ENCODE measurements around the gene AP1S3.

Gene AP1S3

GRCh38 chr2:223865124-223865523 is 27.7 kb upstream of the AP1S3 start:
- CTCF ChIA-PET, result no interaction called here
- POLR2A ChIA-PET, result no interaction called here
- TF ChIP-seq NFRKB (IDR thresholded peaks at IDR 0.05), result no peak
- no peak for TF ChIP-seq FOXM1 (IDR thresholded peaks at IDR 0.05; ENCODE audit: borderline replicate concordance)
- no peak for TF ChIP-seq CTBP1 (IDR thresholded peaks at IDR 0.05; ENCODE audit: borderline replicate concordance)
- no peak for TF ChIP-seq LEF1 (IDR thresholded peaks at IDR 0.05; ENCODE audit: borderline replicate concordance)
- TF ChIP-seq PKNOX1 (IDR thresholded peaks at IDR 0.05), result no peak
- TF ChIP-seq TARDBP (IDR thresholded peaks at IDR 0.05), result no peak
- TF ChIP-seq ARNT (IDR thresholded peaks at IDR 0.05), result no peak
- no peak for TF ChIP-seq ZNF384 (IDR thresholded peaks at IDR 0.05)
- TF ChIP-seq ELF4 (IDR thresholded peaks at IDR 0.05), result no peak
- no peak for TF ChIP-seq FOXA1 (IDR thresholded peaks at IDR 0.05)
- no peak for TF ChIP-seq FOXK2 (IDR thresholded peaks at IDR 0.05)
- no peak for TF ChIP-seq L3MBTL2 (conservative IDR thresholded peaks at IDR 0.05)
- no peak for TF ChIP-seq HDGF (IDR thresholded peaks at IDR 0.05; ENCODE audit: borderline replicate concordance)
- DNase-seq (ENCODE audit: extremely low spot score), result no peak

GRCh38 chr2:223863491-223863890 is 26.1 kb upstream of the AP1S3 start:
- CTCF ChIA-PET, result no interaction called here
- POLR2A ChIA-PET, result no interaction called here
- no peak for TF ChIP-seq ELF4 (IDR thresholded peaks at IDR 0.05)
- TF ChIP-seq BHLHE40 (IDR thresholded peaks at IDR 0.05; ENCODE audit: borderline replicate concordance), result no peak
- no peak for TF ChIP-seq ZNF384 (IDR thresholded peaks at IDR 0.05)
- TF ChIP-seq SUZ12 (IDR thresholded peaks at IDR 0.05), result no peak
- TF ChIP-seq SP1 (IDR thresholded peaks at IDR 0.05), result no peak
- TF ChIP-seq FOXM1 (IDR thresholded peaks at IDR 0.05; ENCODE audit: borderline replicate concordance), result no peak
- no peak for TF ChIP-seq L3MBTL2 (conservative IDR thresholded peaks at IDR 0.05)
- TF ChIP-seq PKNOX1 (IDR thresholded peaks at IDR 0.05), result no peak
- no peak for TF ChIP-seq TARDBP (IDR thresholded peaks at IDR 0.05)
- DNase-seq (ENCODE audit: extremely low spot score), result no peak

GRCh38 chr2:223860809-223861738 is 23.7 kb upstream of the AP1S3 start:
- DNase-seq (ENCODE audit: extremely low spot score), result no peak
- CTCF ChIA-PET, result interaction anchor here (2.0 kb wide), 1 partner anchor 80 kb away, joined by 6 read pairs; no protein-coding TSS in a partner anchor
- TF ChIP-seq LEF1 (IDR thresholded peaks at IDR 0.05; ENCODE audit: borderline replicate concordance) (no peak), CTBP1 (IDR thresholded peaks at IDR 0.05; ENCODE audit: borderline replicate concordance) (no peak), TARDBP (IDR thresholded peaks at IDR 0.05) (no peak), ELF4 (IDR thresholded peaks at IDR 0.05) (no peak), FOXA1 (IDR thresholded peaks at IDR 0.05) (no peak), SP1 (IDR thresholded peaks at IDR 0.05) (no peak), BHLHE40 (IDR thresholded peaks at IDR 0.05; ENCODE audit: borderline replicate concordance) (no peak), FOXM1 (IDR thresholded peaks at IDR 0.05; ENCODE audit: borderline replicate concordance) (no peak), HDGF (IDR thresholded peaks at IDR 0.05; ENCODE audit: borderline replicate concordance) (no peak), ZNF384 (IDR thresholded peaks at IDR 0.05) (no peak), ARNT (IDR thresholded peaks at IDR 0.05) (no peak), L3MBTL2 (conservative IDR thresholded peaks at IDR 0.05) (no peak), PKNOX1 (IDR thresholded peaks at IDR 0.05) (no peak), SUZ12 (IDR thresholded peaks at IDR 0.05) (no peak)
- POLR2A ChIA-PET, result no interaction called here

GRCh38 chr2:223859070-223859469 is 21.7 kb upstream of the AP1S3 start:
- ChIA-PET CTCF (no interaction called here), POLR2A (no interaction called here)
- TF ChIP-seq BHLHE40 (IDR thresholded peaks at IDR 0.05; ENCODE audit: borderline replicate concordance) (no peak), ARNT (IDR thresholded peaks at IDR 0.05) (no peak), FOXM1 (IDR thresholded peaks at IDR 0.05; ENCODE audit: borderline replicate concordance) (no peak), CTBP1 (IDR thresholded peaks at IDR 0.05; ENCODE audit: borderline replicate concordance) (no peak), NFRKB (IDR thresholded peaks at IDR 0.05) (no peak), LEF1 (IDR thresholded peaks at IDR 0.05; ENCODE audit: borderline replicate concordance) (no peak)
- DNase-seq (ENCODE audit: extremely low spot score), result no peak

GRCh38 chr2:223856584-223856983 is 19.2 kb upstream of the AP1S3 start:
- DNase-seq (ENCODE audit: extremely low spot score), result no peak
- no peak for TF ChIP-seq CTBP1 (IDR thresholded peaks at IDR 0.05; ENCODE audit: borderline replicate concordance)
- TF ChIP-seq NFRKB (IDR thresholded peaks at IDR 0.05), result no peak
- no peak for TF ChIP-seq HDGF (IDR thresholded peaks at IDR 0.05; ENCODE audit: borderline replicate concordance)
- no peak for TF ChIP-seq LEF1 (IDR thresholded peaks at IDR 0.05; ENCODE audit: borderline replicate concordance)
- no peak for TF ChIP-seq FOXM1 (IDR thresholded peaks at IDR 0.05; ENCODE audit: borderline replicate concordance)
- TF ChIP-seq SP1 (IDR thresholded peaks at IDR 0.05), result no peak
- ChIA-PET POLR2A (no interaction called here), CTCF (no interaction called here)

GRCh38 chr2:223856021-223856420 is 18.6 kb upstream of the AP1S3 start:
- ChIA-PET POLR2A (no interaction called here), CTCF (no interaction called here)
- no peak for TF ChIP-seq BHLHE40 (IDR thresholded peaks at IDR 0.05; ENCODE audit: borderline replicate concordance)
- TF ChIP-seq NFRKB (IDR thresholded peaks at IDR 0.05), result no peak
- TF ChIP-seq SP1 (IDR thresholded peaks at IDR 0.05), result no peak
- TF ChIP-seq FOXK2 (IDR thresholded peaks at IDR 0.05), result no peak
- TF ChIP-seq CTBP1 (IDR thresholded peaks at IDR 0.05; ENCODE audit: borderline replicate concordance), result no peak
- no peak for TF ChIP-seq ZNF384 (IDR thresholded peaks at IDR 0.05)
- TF ChIP-seq TARDBP (IDR thresholded peaks at IDR 0.05), result no peak
- no peak for DNase-seq (ENCODE audit: extremely low spot score)

Data from HEK293T (cell line).